ENCODE results near the gene EDIL3. TPM values are rescaled to one million over a fixed set of nuclear protein-coding genes. Genes with fewer than 3 reads are reported as not detected.

EDIL3 gene
- total RNA-seq, 4 donors from 2014 or later, result 15.1 to 60.0 (median 28.4) TPM

GRCh38 chr5:84059672-84060071 lies 325.0 kb downstream of the EDIL3 start:
- no peaks in the 10 kb centered on the region for H3K27me3 ChIP-seq
- intact Hi-C loops (cut with DNase I; ENCODE audit: low total_unique reads), result no loop called here
- no peaks in the 10 kb centered on the region for H3K4me1 ChIP-seq
- no peak for TF ChIP-seq CTCF (IDR thresholded peaks at IDR 0.05)
- TF ChIP-seq POLR2A (IDR thresholded peaks at IDR 0.05), result no peak
- no peak for DNase-seq
- no peaks in the 10 kb centered on the region for H3K36me3 ChIP-seq
- no peaks in the 10 kb centered on the region for H3K9me3 ChIP-seq
- H3K4me3 ChIP-seq, result no peak overlapping the region
- H3K27ac ChIP-seq, result no peak overlapping the region

GRCh38 chr5:84058561-84058960 lies 326.1 kb downstream of the EDIL3 start:
- Histone ChIP-seq H3K36me3 (no peaks in the 10 kb centered on the region), H3K4me3 (no peak overlapping the region), H3K4me1 (no peaks in the 10 kb centered on the region), H3K27me3 (no peaks in the 10 kb centered on the region), H3K9me3 (no peaks in the 10 kb centered on the region), H3K27ac (no peak overlapping the region)
- intact Hi-C loops (cut with DNase I; ENCODE audit: low total_unique reads), result no loop called here
- DNase-seq, result no peak
- TF ChIP-seq POLR2A (IDR thresholded peaks at IDR 0.05) (no peak), CTCF (IDR thresholded peaks at IDR 0.05) (no peak)

GRCh38 chr5:84057211-84057610 lies 327.5 kb downstream of the EDIL3 start:
- H3K4me3 ChIP-seq, result no peak overlapping the region
- intact Hi-C loops (cut with DNase I; ENCODE audit: low total_unique reads), result no loop called here
- no peak for TF ChIP-seq POLR2A (IDR thresholded peaks at IDR 0.05)
- no peak for TF ChIP-seq CTCF (IDR thresholded peaks at IDR 0.05)
- H3K27me3 ChIP-seq, result no peaks in the 10 kb centered on the region
- no peak for DNase-seq
- no peaks in the 10 kb centered on the region for H3K36me3 ChIP-seq
- H3K27ac ChIP-seq, result no peak overlapping the region
- no peaks in the 10 kb centered on the region for H3K4me1 ChIP-seq
- no peaks in the 10 kb centered on the region for H3K9me3 ChIP-seq

- Histone ChIP-seq H3K27me3 (no peaks in the 10 kb centered on the region), H3K4me1 (no peaks in the 10 kb centered on the region), H3K27ac (no peak overlapping the region), H3K9me3 (no peaks in the 10 kb centered on the region), H3K36me3 (no peaks in the 10 kb centered on the region), H3K4me3 (no peak overlapping the region)
- TF ChIP-seq CTCF (IDR thresholded peaks at IDR 0.05), result no peak
- DNase-seq, result no peak
- intact Hi-C loops (cut with DNase I; ENCODE audit: low total_unique reads), result no loop called here
These were observed 338.7 kb downstream of the EDIL3 start for GRCh38 chr5:84045964-84046363.

- H3K4me1 ChIP-seq, result no peaks in the 10 kb centered on the region
- no peaks in the 10 kb centered on the region for H3K9me3 ChIP-seq
- TF ChIP-seq CTCF (IDR thresholded peaks at IDR 0.05) (no peak), POLR2A (IDR thresholded peaks at IDR 0.05) (no peak)
- H3K27me3 ChIP-seq, result no peaks in the 10 kb centered on the region
- H3K4me3 ChIP-seq, result no peak overlapping the region
- intact Hi-C loops (cut with DNase I; ENCODE audit: low total_unique reads), result no loop called here
- no peak for DNase-seq
- H3K27ac ChIP-seq, result no peak overlapping the region
- no peaks in the 10 kb centered on the region for H3K36me3 ChIP-seq
These were observed 347.8 kb downstream of the EDIL3 start for GRCh38 chr5:84036842-84037241.
